ENCODE data around the gene LEPROT. TPM values are rescaled to one million over a fixed set of nuclear protein-coding genes. Genes with fewer than 3 reads are reported as not detected.

The LEPROT gene
- total and polyA plus RNA-seq, 2 experiments from 2014 or later = 22.9 to 24.9 TPM

- H3K27ac ChIP-seq (ENCODE audit: low read depth) = no peak overlapping the region
- no peaks in the 10 kb centered on the region for H3K79me2 ChIP-seq (replicated peaks; ENCODE audit: insufficient read depth)
- ATAC-seq (no peak), DNase-seq (ENCODE audit: low spot score) (no peak)
- Mint-ChIP-seq H3K27me3 (ENCODE audit: insufficient read depth, low read depth, poor library complexity) (no peaks in the 10 kb centered on the region), H3K9me3 (no peaks in the 10 kb centered on the region), H3K4me3 (no peak overlapping the region), H3K4me1 (no peaks in the 10 kb centered on the region), H3K36me3 (ENCODE audit: low read depth) (no peaks in the 10 kb centered on the region), H3K27ac (no peak overlapping the region)
- H3K4me3 ChIP-seq = no peak overlapping the region
- no peaks in the 10 kb centered on the region for H3K36me3 ChIP-seq (ENCODE audit: insufficient read depth)
- no peak overlapping the region for H3K4me2 ChIP-seq
- no peaks in the 10 kb centered on the region for H3K27me3 ChIP-seq (ENCODE audit: insufficient read depth)
- no peaks in the 10 kb centered on the region for H3F3A ChIP-seq (replicated peaks; ENCODE audit: low read depth)
- H4K20me1 ChIP-seq (replicated peaks; ENCODE audit: insufficient read depth) = no peaks in the 10 kb centered on the region
- H2AFZ ChIP-seq = no peak overlapping the region
- no peaks in the 10 kb centered on the region for H3K4me1 ChIP-seq (ENCODE audit: insufficient read depth)
- no peaks in the 10 kb centered on the region; the same call in 1 of the 2 replicates for H3K9me2 ChIP-seq (ENCODE audit: insufficient read depth)
- TF ChIP-seq ZNF331 (CRISPR knock-in tag; IDR thresholded peaks at IDR 0.05; ENCODE audit: low read depth) = no peak
- no peak for TF ChIP-seq EZH2phosphoT487 (IDR thresholded peaks at IDR 0.05; ENCODE audit: unreplicated experiment)
- no peak for TF ChIP-seq JUNB (IDR thresholded peaks at IDR 0.05; ENCODE audit: unreplicated experiment)
These were observed 60.4 kb downstream of the LEPROT start for GRCh38 chr1:65480684-65481405.

GRCh38 chr1:65483993-65484754 lies 63.7 kb downstream of the LEPROT start:
- Histone ChIP-seq H3K36me3 (ENCODE audit: insufficient read depth) (no peaks in the 10 kb centered on the region), H3K27me3 (ENCODE audit: insufficient read depth) (no peaks in the 10 kb centered on the region), H3F3A (replicated peaks; ENCODE audit: low read depth) (no peaks in the 10 kb centered on the region), H2AFZ (no peak overlapping the region), H3K4me2 (no peak overlapping the region), H4K20me1 (replicated peaks; ENCODE audit: insufficient read depth) (no peaks in the 10 kb centered on the region), H3K79me2 (replicated peaks; ENCODE audit: insufficient read depth) (no peaks in the 10 kb centered on the region), H3K9me2 (ENCODE audit: insufficient read depth) (no peaks in the 10 kb centered on the region), H3K4me3 (no peak overlapping the region), H3K4me1 (ENCODE audit: insufficient read depth) (no peaks in the 10 kb centered on the region), H3K27ac (ENCODE audit: low read depth) (no peak overlapping the region)
- DNase-seq (ENCODE audit: low spot score) = no peak
- no peaks in the 10 kb centered on the region for H3K4me1 Mint-ChIP-seq
- no peaks in the 10 kb centered on the region for H3K36me3 Mint-ChIP-seq (ENCODE audit: low read depth)
- TF ChIP-seq NANOG (IDR thresholded peaks at IDR 0.05; ENCODE audit: borderline replicate concordance) = no peak
- no peak for TF ChIP-seq STAT1 (IDR thresholded peaks at IDR 0.05; ENCODE audit: unreplicated experiment)
- no peak for TF ChIP-seq EZH2phosphoT487 (IDR thresholded peaks at IDR 0.05; ENCODE audit: unreplicated experiment)
- TF ChIP-seq ZNF114 (CRISPR knock-in tag; IDR thresholded peaks at IDR 0.05) = no peak
- no peak for TF ChIP-seq EZH2 (IDR thresholded peaks at IDR 0.05; ENCODE audit: low read depth, unreplicated experiment)
- TF ChIP-seq REST (IDR thresholded peaks at IDR 0.05; ENCODE audit: unreplicated experiment) = no peak
- no peak for TF ChIP-seq CTCF (conservative IDR thresholded peaks at IDR 0.05; ENCODE audit: low read depth in 2 of 2)
- TF ChIP-seq CREB1 (CRISPR knock-in tag; IDR thresholded peaks at IDR 0.05; ENCODE audit: low read depth) = no peak
- TF ChIP-seq POLR2AphosphoS5 (IDR thresholded peaks at IDR 0.05; ENCODE audit: low read depth) = no peak
- H3K4me3 Mint-ChIP-seq = no peak overlapping the region
- H3K27me3 Mint-ChIP-seq (ENCODE audit: insufficient read depth, low read depth, poor library complexity) = no peaks in the 10 kb centered on the region
- no peak overlapping the region for H3K27ac Mint-ChIP-seq
- H3K9me3 Mint-ChIP-seq = no peaks in the 10 kb centered on the region
- ATAC-seq = no peak
